Glutamatergic neuron (in vitro differentiated cells): ENCODE measurements around the gene MYO6. TPM values are rescaled to one million over a fixed set of nuclear protein-coding genes. Genes with fewer than 3 reads are reported as not detected.
"Not testable (repeated sequence)": the region's sequence is repeated elsewhere in the genome, so short reads cannot be mapped to it uniquely, and the experiment has no call there.

Experiments
- DNase-seq: peaks from one replicate; pipeline ENCODE4 v3.0.0; 2022
- H3K27ac Mint-ChIP-seq: one replicate; pipeline ENCODE4 v1.8.0; 2020; ENCODE audit warnings: mild to moderate bottlenecking, mixed read lengths, inconsistent platforms; ENCODE audit not compliant: unreplicated experiment
- H3K27me3 Mint-ChIP-seq: one replicate; pipeline ENCODE4 v1.8.0; 2020; ENCODE audit warnings: mild to moderate bottlenecking, moderate library complexity, mixed read lengths, inconsistent platforms; ENCODE audit not compliant: unreplicated experiment
- H3K36me3 Mint-ChIP-seq: one replicate; pipeline ENCODE4 v1.8.0; 2020; ENCODE audit warnings: mild to moderate bottlenecking, mixed read lengths, inconsistent platforms; ENCODE audit not compliant: unreplicated experiment
- H3K4me1 Mint-ChIP-seq: one replicate; pipeline ENCODE4 v1.8.0; 2020; ENCODE audit warnings: mild to moderate bottlenecking, low read depth, mixed read lengths, inconsistent platforms; ENCODE audit not compliant: unreplicated experiment
- H3K4me3 Mint-ChIP-seq: one replicate; pipeline ENCODE4 v1.8.0; 2020; ENCODE audit warnings: mild to moderate bottlenecking, mixed read lengths, inconsistent platforms; ENCODE audit not compliant: unreplicated experiment
- H3K9me3 Mint-ChIP-seq: one replicate; pipeline ENCODE4 v1.8.0; 2020; ENCODE audit warnings: mild to moderate bottlenecking, moderate library complexity, mixed read lengths, inconsistent platforms; ENCODE audit not compliant: unreplicated experiment
- total RNA-seq: library from RNA; stranded (reverse); fragmentation: NEBNext Ultra II Directional; extraction: Animal tissue kit (Norgen Biotek cat#: 25700); gene quantifications from one replicate; pipeline ENCODE4 v1.2.1, GENCODE V29; 2021; ENCODE audit not compliant: unreplicated experiment
- TF ChIP-seq, protein P1 (sequence below): fragments of 200-600 bp; sonication (generic); IDR thresholded peaks from one replicate; pipeline ENCODE4 v1.5.0; 2021; ENCODE audit not compliant: partially characterized antibody, unreplicated experiment

Gene MYO6
- total RNA-seq, 1 donor from 2014 or later = 72.2 TPM

DNA sequence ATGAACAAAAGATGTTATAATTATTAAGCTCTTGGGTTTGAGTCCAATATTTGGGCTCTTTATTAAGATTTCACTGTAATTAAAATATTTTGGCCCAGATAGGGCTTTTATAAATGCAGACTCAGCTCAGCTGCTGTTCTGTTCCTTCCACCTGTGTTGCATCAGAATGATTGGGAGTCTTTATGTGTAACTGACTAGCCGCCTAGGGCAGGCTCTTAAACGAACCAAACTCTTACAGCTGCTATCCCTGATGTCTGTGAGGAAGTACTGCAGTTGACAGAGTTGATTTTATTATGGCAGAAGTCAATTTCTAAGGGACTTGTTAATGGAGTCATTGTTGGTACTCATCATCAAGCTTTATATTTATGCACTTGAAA is 144.7 kb downstream of the MYO6 start:
- DNase-seq = no peak
- H3K4me3 Mint-ChIP-seq = no peak overlapping the region
- TF ChIP-seq, protein P1, sequence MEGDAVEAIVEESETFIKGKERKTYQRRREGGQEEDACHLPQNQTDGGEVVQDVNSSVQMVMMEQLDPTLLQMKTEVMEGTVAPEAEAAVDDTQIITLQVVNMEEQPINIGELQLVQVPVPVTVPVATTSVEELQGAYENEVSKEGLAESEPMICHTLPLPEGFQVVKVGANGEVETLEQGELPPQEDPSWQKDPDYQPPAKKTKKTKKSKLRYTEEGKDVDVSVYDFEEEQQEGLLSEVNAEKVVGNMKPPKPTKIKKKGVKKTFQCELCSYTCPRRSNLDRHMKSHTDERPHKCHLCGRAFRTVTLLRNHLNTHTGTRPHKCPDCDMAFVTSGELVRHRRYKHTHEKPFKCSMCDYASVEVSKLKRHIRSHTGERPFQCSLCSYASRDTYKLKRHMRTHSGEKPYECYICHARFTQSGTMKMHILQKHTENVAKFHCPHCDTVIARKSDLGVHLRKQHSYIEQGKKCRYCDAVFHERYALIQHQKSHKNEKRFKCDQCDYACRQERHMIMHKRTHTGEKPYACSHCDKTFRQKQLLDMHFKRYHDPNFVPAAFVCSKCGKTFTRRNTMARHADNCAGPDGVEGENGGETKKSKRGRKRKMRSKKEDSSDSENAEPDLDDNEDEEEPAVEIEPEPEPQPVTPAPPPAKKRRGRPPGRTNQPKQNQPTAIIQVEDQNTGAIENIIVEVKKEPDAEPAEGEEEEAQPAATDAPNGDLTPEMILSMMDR = no peak
- H3K9me3 Mint-ChIP-seq = no peaks in the 10 kb centered on the region
- no peaks in the 10 kb centered on the region for H3K36me3 Mint-ChIP-seq
- H3K27me3 Mint-ChIP-seq = no peaks in the 10 kb centered on the region
- H3K27ac Mint-ChIP-seq = peak overlapping the region; percentile 5
- H3K4me1 Mint-ChIP-seq = peaks cover 5% of the 10 kb centered on the region

GRCh38 chr6:75896526-75896925 is 147.5 kb downstream of the MYO6 start:
- TF ChIP-seq, protein P1 = no peak
- Mint-ChIP-seq H3K4me3 (no peak overlapping the region), H3K27me3 (no peaks in the 10 kb centered on the region), H3K4me1 (peaks cover 5% of the 10 kb centered on the region), H3K27ac (no peak overlapping the region), H3K36me3 (no peaks in the 10 kb centered on the region), H3K9me3 (peaks cover 1% of the 10 kb centered on the region)
- no peak for DNase-seq

- not testable (repeated sequence) for H3K4me3 Mint-ChIP-seq, DNase-seq, H3K9me3 Mint-ChIP-seq, H3K27me3 Mint-ChIP-seq, H3K36me3 Mint-ChIP-seq, H3K27ac Mint-ChIP-seq, H3K4me1 Mint-ChIP-seq
Measured at GRCh38 chr6:75900216-75900615, 151.2 kb downstream of the MYO6 start.

DNA sequence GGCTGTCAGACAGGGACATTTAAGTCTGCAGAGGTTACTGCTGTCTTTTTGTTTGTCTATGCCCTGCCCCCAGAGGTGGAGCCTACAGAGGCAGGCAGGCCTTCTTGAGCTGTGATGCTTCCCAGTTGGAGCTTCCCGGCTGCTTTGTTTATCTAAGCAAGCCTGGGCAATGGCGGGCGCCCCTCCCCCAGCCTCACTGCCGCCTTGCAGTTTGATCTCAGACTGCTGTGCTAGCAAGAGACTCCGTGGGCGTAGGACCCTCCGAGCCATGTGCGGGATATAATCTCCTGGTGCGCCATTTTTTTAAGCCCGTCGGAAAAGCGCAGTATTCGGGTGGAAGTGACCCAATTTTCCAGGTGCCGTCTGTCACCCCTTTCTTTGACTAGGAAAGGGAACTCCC is 156.1 kb downstream of the MYO6 start:
- H3K4me3 Mint-ChIP-seq, DNase-seq, H3K36me3 Mint-ChIP-seq: not testable (repeated sequence)

DNA sequence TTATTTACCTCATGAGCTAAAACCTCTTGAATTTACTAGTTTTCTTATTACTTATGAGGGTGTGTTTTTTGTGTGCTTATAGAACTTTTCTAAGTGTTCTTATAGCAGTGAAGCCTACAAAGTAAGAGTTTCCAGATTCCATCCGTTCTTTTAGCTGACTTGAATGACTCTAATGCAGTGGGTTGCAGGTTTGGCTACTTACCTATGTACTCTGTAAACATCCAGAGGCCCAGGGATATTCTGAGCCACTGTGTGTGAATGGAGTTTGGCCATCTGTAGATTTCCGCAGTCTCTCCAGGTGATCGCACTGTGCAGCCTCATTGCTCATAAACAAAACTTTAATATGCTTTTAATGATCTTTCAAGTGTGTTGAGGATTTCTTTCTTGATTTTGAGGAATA is 157.8 kb downstream of the MYO6 start:
- no peak overlapping the region for H3K4me3 Mint-ChIP-seq
- no peaks in the 10 kb centered on the region for H3K27me3 Mint-ChIP-seq
- H3K36me3 Mint-ChIP-seq = peaks cover 4% of the 10 kb centered on the region
- peaks cover 2% of the 10 kb centered on the region for H3K9me3 Mint-ChIP-seq
- DNase-seq = no peak
- H3K27ac Mint-ChIP-seq = no peak overlapping the region
- TF ChIP-seq, protein P1 = no peak
- no peaks in the 10 kb centered on the region for H3K4me1 Mint-ChIP-seq

More for the DNA sequence above, 156.1 kb downstream of the MYO6 start:
- not testable (repeated sequence) for H3K27ac Mint-ChIP-seq, H3K27me3 Mint-ChIP-seq, H3K9me3 Mint-ChIP-seq, H3K4me1 Mint-ChIP-seq

DNA sequence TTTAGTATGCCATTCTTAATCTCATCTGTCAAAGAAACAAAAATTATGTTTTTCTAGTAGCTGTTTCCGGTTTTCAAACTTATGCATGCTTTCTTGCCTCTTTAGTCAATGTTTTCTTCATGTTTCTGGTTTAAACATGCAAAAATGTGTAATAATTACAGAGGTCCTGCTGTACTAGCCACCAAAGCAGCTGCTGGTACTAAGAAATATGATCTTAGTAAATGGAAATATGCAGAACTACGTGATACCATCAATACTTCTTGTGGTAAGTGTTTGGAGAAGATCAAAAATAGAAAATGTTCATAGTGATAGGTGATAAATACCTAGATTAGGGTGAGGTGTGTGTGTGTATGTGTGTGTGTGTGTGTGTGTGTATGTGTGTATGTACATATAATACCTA is 158.4 kb downstream of the MYO6 start:
- no peak for DNase-seq
- H3K27me3 Mint-ChIP-seq = no peaks in the 10 kb centered on the region
- H3K4me3 Mint-ChIP-seq = no peak overlapping the region
- peaks cover 2% of the 10 kb centered on the region for H3K9me3 Mint-ChIP-seq
- no peak overlapping the region for H3K27ac Mint-ChIP-seq
- H3K36me3 Mint-ChIP-seq = peaks cover 4% of the 10 kb centered on the region
- H3K4me1 Mint-ChIP-seq = no peaks in the 10 kb centered on the region
- TF ChIP-seq, protein P1 = no peak
